Esophagus (tissue), 2 donors: ENCODE data around the gene NXF2B. TPM values are rescaled to one million over a fixed set of nuclear protein-coding genes. Genes with fewer than 3 reads are reported as not detected.

ENCODE experiments used
- H3K27ac ChIP-seq, 2 donors: one replicate each; pipeline ENCODE4 v1.5.1; 2013; ENCODE audit warnings: low read depth in 2 of 2, mild to moderate bottlenecking in 2 of 2, inconsistent platforms in 1 of 2, low read length in 1 of 2, moderate library complexity in 1 of 2
- H3K27me3 ChIP-seq, 2 donors: one replicate each; pipeline ENCODE4 v1.6.1; 2013; ENCODE audit warnings: low read length in 2 of 2, control low read depth in 1 of 2, mild to moderate bottlenecking in 1 of 2; ENCODE audit not compliant: insufficient read depth in 2 of 2, control insufficient read depth in 1 of 2
- H3K36me3 ChIP-seq, 2 donors: one replicate each; pipeline ENCODE4 v1.6.1; 2013; ENCODE audit warnings: low read length in 1 of 2; ENCODE audit not compliant: control insufficient read depth in 2 of 2, insufficient read depth in 2 of 2
- H3K4me1 ChIP-seq, 2 donors: one replicate each; pipeline ENCODE4 v1.6.1; 2013; ENCODE audit warnings: low read length in 1 of 2; ENCODE audit not compliant: control insufficient read depth in 2 of 2, insufficient read depth in 2 of 2
- H3K4me3 ChIP-seq, 2 donors: one replicate each; pipeline ENCODE4 v1.5.1; 2013; ENCODE audit warnings: low read length in 2 of 2, mild to moderate bottlenecking in 2 of 2, low read depth in 1 of 2, moderate library complexity in 1 of 2
- H3K9me3 ChIP-seq, 2 donors: one replicate each; pipeline ENCODE4 v1.6.1; 2013; ENCODE audit warnings: mild to moderate bottlenecking in 2 of 2, low read depth in 1 of 2, low read length in 1 of 2, moderate library complexity in 1 of 2; ENCODE audit not compliant: control insufficient read depth in 2 of 2, insufficient read depth in 1 of 2
- WGBS, 2 donors: extraction: QIAGEN DNeasy Blood & Tissue Kit; methylation state at CpG; one replicate each; pipeline ENCODE4 v1.1.7; 2013; 5-methylcytosine and 5-hydroxymethylcytosine counted together
- polyA plus RNA-seq, 2 donors: library from polyadenylated mRNA; stranded (reverse); fragments of 200-250 nt; gene quantifications; one replicate each; pipeline ENCODE4 v1.2.3, GENCODE V29; 2013
- donor health status: healthy with polysubstance abuse.
- donor health status: Bipolar disorder and iron deficiency.

The NXF2B gene
- polyA plus RNA-seq, 2 donors = not detected

DNA sequence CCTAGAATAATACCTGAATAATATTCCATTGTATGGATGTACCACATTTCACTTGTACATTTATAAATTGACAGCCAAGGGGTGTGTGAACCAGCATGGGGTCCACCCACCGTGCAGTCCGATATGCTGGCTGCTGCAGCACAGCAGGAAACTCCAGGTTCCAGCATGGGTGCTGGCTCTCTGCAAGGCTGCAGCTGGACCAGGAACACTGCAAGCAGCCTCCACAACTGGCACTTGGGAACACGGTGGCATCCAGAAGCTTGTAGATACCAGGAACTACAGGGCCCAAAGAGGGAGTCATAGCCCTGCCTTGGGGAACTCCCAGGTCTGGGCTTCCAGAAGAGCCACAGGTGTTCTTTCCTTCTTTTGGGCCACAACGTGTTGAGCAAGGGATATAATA lies 101.6 kb downstream of the NXF2B start:
- Histone ChIP-seq H3K9me3 (no peaks in the 10 kb centered on the region), H3K4me1 (no peaks in the 10 kb centered on the region), H3K36me3 (no peaks in the 10 kb centered on the region), H3K27me3 (no peaks in the 10 kb centered on the region), H3K4me3 (no peak overlapping the region), H3K27ac (no peak overlapping the region)
- 70 to 78% methylated on average over 4 of the region's 4 CpGs for WGBS, 2 donors

Other genes starting within 250 kb of the NXF2B start
- gene TCP11X1, start 224.7 kb downstream of the NXF2B start, polyA plus RNA-seq = not detected
- gene NXF2, start 192.8 kb downstream of the NXF2B start, polyA plus RNA-seq = not detected
- not detected for gene TCP11X2, start 31.8 kb upstream of the NXF2B start, polyA plus RNA-seq
- under 1 TPM in 1 of 2 donors, not detected in 1; 0.36 TPM for gene TMSB15A, start 76.7 kb upstream of the NXF2B start, polyA plus RNA-seq
- 1 to 10 TPM; 3.3 to 8.4 TPM for gene ARMCX5, start 159.5 kb upstream of the NXF2B start, polyA plus RNA-seq
- 1 to 10 TPM; 1.7 to 2.4 TPM for gene GPRASP1, start 211.5 kb upstream of the NXF2B start, polyA plus RNA-seq